Loucy (cell line): ENCODE results near the gene FAM20C.

Experiments used
- H2AFZ ChIP-seq: fragments of 200-600 bp; sonication (generic); 2 replicates; pipeline ENCODE4 v1.6.0; 2016; ENCODE audit warnings: antibody characterized with exemption, mild to moderate bottlenecking, low read length, moderate library complexity
- H3F3A ChIP-seq: fragments of 200-600 bp; 2 replicates; pipeline ENCODE4 v1.6.0; 2016; ENCODE audit warnings: antibody characterized with exemption, low read depth, mild to moderate bottlenecking
- H3K27me3 ChIP-seq: fragments of 200-600 bp; sonication (generic); 2 replicates; pipeline ENCODE4 v1.6.1; 2014; ENCODE audit warnings: low read length, mild to moderate bottlenecking; ENCODE audit not compliant: insufficient read depth, poor library complexity, severe bottlenecking
- H3K36me3 ChIP-seq: fragments of 200-600 bp; sonication (generic); 2 replicates; pipeline ENCODE4 v1.6.1; 2016; ENCODE audit warnings: low read length; ENCODE audit not compliant: insufficient read depth
- H3K4me1 ChIP-seq: fragments of 200-600 bp; sonication (generic); 2 replicates; pipeline ENCODE4 v1.5.1; 2014; ENCODE audit warnings: low read length, mild to moderate bottlenecking; ENCODE audit not compliant: insufficient read depth, poor library complexity, severe bottlenecking
- H3K4me2 ChIP-seq: fragments of 200-600 bp; sonication (generic); 2 replicates; pipeline ENCODE4 v1.6.0; 2014; ENCODE audit warnings: antibody characterized with exemption, low read length, low read depth, mild to moderate bottlenecking; ENCODE audit not compliant: poor library complexity, severe bottlenecking
- H3K4me3 ChIP-seq: fragments of 200-600 bp; sonication (generic); 2 replicates; pipeline ENCODE4 v1.5.1; 2014; ENCODE audit warnings: low read length, mild to moderate bottlenecking, mixed read lengths; ENCODE audit not compliant: poor library complexity, severe bottlenecking
- H3K79me2 ChIP-seq: fragments of 200-600 bp; sonication (generic); 2 replicates; pipeline ENCODE4 v1.6.1; 2014; ENCODE audit warnings: low read length; ENCODE audit not compliant: insufficient read depth
- H3K9ac ChIP-seq: fragments of 200-600 bp; sonication (generic); 2 replicates; pipeline ENCODE4 v1.6.0; 2014; ENCODE audit warnings: mild to moderate bottlenecking, low read depth, low read length, moderate library complexity; ENCODE audit not compliant: poor library complexity, severe bottlenecking
- H3K9me2 ChIP-seq: fragments of 200-600 bp; sonication (generic); replicated peaks from 2 replicates; pipeline ENCODE4 v1.6.1; 2016; ENCODE audit warnings: low read depth, low read length, mixed read lengths
- H3K9me3 ChIP-seq: fragments of 200-600 bp; sonication (generic); 2 replicates; pipeline ENCODE4 v1.6.1; 2014; ENCODE audit warnings: mild to moderate bottlenecking, antibody characterized with exemption, low read length, low read depth; ENCODE audit not compliant: insufficient read depth
- H4K20me1 ChIP-seq: fragments of 200-600 bp; sonication (generic); 2 replicates; pipeline ENCODE4 v1.6.0; 2014; ENCODE audit warnings: antibody characterized with exemption, low read length, mild to moderate bottlenecking; ENCODE audit not compliant: insufficient read depth, poor library complexity, severe bottlenecking
- EZH2phosphoT487 ChIP-seq: fragments of 200-600 bp; IDR thresholded peaks from 2 replicates; pipeline ENCODE4 v1.6.1; 2018; ENCODE audit warnings: antibody characterized with exemption, mild to moderate bottlenecking, moderate library complexity, borderline replicate concordance
- TF ChIP-seq, protein P1 (sequence below): fragments of 200-600 bp; sonication (generic); conservative IDR thresholded peaks from 2 replicates; pipeline ENCODE4 v1.5.1; 2014; ENCODE audit warnings: mild to moderate bottlenecking, antibody characterized with exemption, low read length

FAM20C gene

DNA sequence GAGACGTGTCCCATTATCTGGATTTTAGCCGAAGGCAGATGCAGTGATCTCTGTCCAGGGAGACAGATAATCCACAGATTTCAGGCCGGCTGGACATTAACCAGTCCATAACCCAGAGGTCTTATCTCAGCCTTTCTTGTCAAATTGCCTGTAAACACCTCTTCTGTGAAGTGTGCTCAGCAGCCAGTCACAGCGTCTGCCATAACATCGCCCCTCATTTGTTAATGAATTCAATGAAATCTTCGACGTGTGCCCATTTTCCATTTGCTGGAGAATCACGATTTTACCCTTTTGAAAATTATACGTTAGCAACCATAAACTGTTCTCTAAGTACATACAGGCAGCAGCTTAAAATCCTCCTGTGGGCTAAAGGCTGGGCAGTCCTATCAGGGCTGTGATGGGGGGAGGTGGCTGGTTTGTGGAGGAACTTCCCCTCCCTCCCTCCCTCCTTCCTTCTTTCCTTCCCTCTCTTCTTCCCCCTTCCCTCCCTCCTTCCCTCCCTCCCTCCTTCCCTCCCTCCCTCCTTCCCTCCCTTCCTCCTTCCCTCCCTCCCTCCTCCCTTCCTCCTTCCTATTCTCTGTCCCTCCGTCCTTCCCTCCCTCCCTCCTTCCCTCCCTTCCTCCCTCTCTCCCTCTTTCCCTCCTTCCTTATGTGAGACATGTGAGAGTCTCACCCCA lies 26.6 kb upstream of the FAM20C start:
- no peak overlapping the region for H3K4me3 ChIP-seq
- no peaks in the 10 kb centered on the region for H3K79me2 ChIP-seq
- no peaks in the 10 kb centered on the region for H4K20me1 ChIP-seq
- TF ChIP-seq, protein P1, sequence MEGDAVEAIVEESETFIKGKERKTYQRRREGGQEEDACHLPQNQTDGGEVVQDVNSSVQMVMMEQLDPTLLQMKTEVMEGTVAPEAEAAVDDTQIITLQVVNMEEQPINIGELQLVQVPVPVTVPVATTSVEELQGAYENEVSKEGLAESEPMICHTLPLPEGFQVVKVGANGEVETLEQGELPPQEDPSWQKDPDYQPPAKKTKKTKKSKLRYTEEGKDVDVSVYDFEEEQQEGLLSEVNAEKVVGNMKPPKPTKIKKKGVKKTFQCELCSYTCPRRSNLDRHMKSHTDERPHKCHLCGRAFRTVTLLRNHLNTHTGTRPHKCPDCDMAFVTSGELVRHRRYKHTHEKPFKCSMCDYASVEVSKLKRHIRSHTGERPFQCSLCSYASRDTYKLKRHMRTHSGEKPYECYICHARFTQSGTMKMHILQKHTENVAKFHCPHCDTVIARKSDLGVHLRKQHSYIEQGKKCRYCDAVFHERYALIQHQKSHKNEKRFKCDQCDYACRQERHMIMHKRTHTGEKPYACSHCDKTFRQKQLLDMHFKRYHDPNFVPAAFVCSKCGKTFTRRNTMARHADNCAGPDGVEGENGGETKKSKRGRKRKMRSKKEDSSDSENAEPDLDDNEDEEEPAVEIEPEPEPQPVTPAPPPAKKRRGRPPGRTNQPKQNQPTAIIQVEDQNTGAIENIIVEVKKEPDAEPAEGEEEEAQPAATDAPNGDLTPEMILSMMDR: no peak
- no peak for TF ChIP-seq EZH2phosphoT487
- H3K27me3 ChIP-seq: no peaks in the 10 kb centered on the region
- no peak overlapping the region for H3K4me2 ChIP-seq
- no peak overlapping the region for H2AFZ ChIP-seq
- no peaks in the 10 kb centered on the region for H3K36me3 ChIP-seq
- peaks cover 5% of the 10 kb centered on the region; the same call in 1 of the 2 replicates for H3K9me3 ChIP-seq
- no peaks in the 10 kb centered on the region for H3K9me2 ChIP-seq
- no peaks in the 10 kb centered on the region for H3F3A ChIP-seq
- no peak overlapping the region for H3K9ac ChIP-seq
- no peaks in the 10 kb centered on the region for H3K4me1 ChIP-seq

DNA sequence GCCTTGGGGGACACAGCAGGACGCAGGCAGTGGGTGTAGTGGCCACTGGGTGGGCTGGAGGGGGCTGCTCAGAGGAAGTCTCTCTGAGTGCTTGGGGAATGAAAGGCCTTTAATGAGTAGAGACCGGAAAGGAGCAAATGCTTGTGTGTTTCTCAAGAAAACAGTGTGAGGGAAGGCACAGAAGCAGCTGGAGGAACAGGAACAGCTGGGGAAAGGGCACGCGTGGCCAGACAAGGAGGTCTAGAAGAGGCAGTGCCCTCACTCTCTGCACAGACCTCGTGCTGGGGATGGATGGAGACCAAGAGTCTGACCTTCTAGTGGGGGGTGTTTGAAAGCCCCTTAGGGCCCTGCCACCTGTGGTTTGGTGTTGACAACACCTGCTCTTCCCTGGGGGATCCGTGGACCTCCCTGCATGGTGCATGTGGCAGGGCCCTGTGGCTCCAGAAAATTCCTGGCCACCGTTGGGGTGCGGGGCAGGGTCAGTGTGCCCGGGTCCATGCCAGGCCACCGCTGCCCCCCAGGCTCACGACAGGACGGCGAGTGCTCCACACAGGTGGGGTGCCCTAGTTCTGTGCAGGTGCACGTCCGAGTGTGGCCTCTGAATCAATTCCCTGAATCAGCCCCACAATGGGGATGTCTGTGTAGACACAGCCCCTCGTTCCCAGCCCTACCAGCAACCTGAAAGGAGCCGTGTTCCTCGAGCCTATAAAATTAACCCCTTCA lies 25.9 kb upstream of the FAM20C start:
- Histone ChIP-seq H3K4me3 (no peak overlapping the region), H3F3A (no peaks in the 10 kb centered on the region), H2AFZ (no peak overlapping the region), H3K4me1 (no peaks in the 10 kb centered on the region), H3K9me2 (no peaks in the 10 kb centered on the region), H3K36me3 (no peaks in the 10 kb centered on the region), H3K27me3 (no peaks in the 10 kb centered on the region), H4K20me1 (no peaks in the 10 kb centered on the region), H3K9ac (no peak overlapping the region), H3K79me2 (no peaks in the 10 kb centered on the region), H3K4me2 (no peak overlapping the region), H3K9me3 (peaks cover 5% of the 10 kb centered on the region; the same call in 1 of the 2 replicates)
- TF ChIP-seq, protein P1: no peak
- TF ChIP-seq EZH2phosphoT487: no peak

DNA sequence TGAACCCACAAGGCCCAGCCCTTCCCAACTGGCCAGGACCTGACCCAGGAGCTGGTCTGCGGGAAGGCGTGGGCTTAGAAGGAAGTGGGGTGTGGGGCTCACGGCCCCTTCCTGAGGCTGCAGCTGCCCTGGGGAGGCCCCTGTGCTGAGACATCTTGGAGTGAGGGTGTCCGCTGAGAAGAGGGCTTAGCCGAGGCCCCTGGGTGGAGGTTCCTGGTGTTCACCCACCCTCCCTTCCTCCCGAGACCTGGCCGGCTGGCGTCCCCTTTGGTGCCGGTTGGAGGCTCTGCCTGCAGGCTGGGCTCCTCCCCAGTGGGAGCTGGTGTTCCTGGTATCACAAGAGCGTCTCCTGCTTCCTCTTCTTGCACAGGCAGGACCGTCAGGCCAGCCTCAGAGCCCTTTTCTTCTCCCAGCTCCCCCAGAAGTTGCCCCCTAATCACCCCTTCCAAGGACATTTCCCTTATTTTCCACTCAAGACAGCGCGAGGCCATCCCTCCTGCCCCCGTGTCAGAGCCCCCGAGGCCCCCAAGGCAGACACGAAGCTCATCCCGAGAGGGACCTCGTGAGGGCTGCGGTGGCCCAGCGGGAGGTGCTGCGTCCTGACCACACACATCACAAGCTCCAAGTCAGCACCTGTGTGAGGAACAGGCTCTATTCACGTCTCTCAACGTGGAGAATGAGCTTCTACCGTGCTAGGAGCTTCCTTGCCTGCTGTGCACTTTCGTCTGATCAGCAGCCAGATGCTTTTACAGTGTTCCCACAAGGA lies 25.1 kb upstream of the FAM20C start:
- Histone ChIP-seq H3K4me1 (no peaks in the 10 kb centered on the region), H3K9me2 (no peaks in the 10 kb centered on the region), H3K4me2 (no peak overlapping the region), H3K79me2 (no peaks in the 10 kb centered on the region), H3K36me3 (no peaks in the 10 kb centered on the region), H3F3A (no peaks in the 10 kb centered on the region), H3K9me3 (peaks cover 5% of the 10 kb centered on the region; the same call in 1 of the 2 replicates), H4K20me1 (no peaks in the 10 kb centered on the region), H2AFZ (no peak overlapping the region), H3K9ac (no peak overlapping the region), H3K27me3 (no peaks in the 10 kb centered on the region), H3K4me3 (no peak overlapping the region)
- no peak for TF ChIP-seq EZH2phosphoT487
- TF ChIP-seq, protein P1: no peak
